SKM-1 (cell line): ENCODE measurements around the gene FAM53B.

ENCODE experiments used
- DNase-seq: peaks from one replicate; lab custom pipeline; 2025; ENCODE audit not compliant: unreplicated experiment; lab: John Stamatoyannopoulos, UW

FAM53B gene

DNA sequence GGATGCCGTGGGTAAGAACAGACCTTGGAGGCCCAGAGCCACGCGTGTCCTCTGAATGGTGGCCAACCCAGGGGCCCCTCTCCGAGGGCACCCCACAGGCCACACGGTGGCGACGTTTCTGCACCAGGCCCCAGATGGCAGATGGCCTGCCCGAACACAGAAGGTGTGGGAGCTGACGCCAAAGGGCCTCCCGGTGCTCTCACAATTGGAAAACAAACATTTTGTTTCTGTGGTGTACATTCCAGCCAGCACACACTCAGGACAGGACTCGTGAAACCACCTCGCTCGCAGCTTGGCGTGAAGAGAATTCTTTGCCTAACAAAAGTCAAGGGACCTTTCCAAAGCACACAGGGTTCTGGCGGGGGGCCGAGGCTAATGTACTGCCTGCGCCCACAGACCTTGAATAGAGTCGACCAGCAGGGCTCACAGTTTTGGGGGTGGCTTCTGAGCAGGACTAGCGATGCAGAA is 112.1 kb downstream of the FAM53B start:
- DNase-seq, result no peak

DNA sequence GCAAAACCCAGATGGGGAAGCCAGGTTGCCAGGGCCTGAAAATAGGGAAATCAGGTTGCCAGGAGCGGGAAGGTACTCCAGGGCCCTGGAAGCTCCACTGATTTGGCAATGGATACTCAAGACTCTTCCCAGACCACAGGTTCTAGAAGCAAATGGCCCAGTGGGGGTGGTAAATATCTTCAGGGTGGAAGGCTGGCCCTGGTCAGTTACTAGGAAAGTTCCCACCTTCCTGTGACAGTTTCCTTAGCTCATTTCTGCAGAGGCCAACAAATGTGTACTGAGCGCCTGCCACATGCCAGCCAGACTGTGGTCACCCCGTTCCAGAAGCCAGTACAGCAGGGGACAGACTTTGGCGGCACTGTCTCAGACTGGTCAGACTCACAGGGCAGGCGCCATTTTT is 113.6 kb downstream of the FAM53B start:
- DNase-seq, result no peak

DNA sequence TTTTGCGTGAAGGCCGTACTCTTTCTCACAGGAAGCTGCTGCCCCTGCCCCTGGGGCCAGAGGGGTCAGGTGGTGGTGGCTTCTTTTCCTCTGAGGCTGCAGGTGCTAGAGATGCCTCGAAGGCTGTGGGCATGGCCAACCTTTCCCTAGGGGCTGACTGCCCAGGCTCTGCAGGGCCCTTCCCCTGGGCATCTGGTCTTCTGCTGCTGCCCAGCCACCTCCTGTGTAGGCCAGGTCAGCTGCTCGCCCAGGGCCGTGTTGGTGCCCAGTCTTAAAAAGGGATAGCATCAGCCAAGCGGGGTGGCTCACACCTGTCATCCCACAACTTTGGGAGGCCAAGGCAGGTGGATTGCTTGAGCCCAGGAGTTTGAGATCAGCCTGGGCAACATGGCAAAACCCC is 114.3 kb downstream of the FAM53B start:
- DNase-seq, result no peak

DNA sequence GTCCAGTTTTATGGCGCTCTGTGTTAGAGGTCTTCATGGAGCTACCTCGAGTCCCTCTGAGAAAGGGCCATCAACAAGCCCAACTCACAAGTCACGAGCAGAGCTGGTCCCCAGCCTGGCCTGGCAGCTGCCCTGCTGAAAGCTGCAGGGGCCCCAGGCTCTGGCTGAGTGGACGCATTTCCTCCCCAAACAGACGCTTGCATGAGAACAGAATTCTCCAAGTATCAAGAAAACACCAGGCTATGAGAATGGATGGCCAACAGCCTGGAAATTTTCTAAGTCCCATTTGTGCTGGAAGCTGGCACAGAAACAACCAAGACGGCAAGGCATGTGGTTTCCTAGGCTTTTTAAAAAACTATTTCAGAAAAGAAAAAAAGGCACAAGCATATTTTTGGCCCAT is 114.8 kb downstream of the FAM53B start:
- DNase-seq, result no peak

DNA sequence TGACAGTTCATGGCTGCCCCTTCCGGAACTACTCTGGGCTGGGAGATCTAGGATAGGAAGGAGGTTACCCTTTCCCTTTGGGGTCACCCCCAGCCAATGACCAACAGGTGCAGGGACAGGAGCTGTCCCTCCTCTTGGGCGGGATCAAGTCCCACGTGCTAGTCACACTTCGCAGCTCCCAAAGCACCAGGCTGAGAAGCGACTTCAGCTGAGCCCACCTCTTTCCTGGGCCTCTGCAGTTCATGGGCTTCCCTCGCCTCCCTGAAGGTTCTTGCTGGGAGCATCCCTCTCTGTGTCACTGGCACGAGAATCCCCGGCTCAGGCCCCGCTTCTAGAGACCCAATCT is 115.5 kb downstream of the FAM53B start:
- DNase-seq, result no peak

DNA sequence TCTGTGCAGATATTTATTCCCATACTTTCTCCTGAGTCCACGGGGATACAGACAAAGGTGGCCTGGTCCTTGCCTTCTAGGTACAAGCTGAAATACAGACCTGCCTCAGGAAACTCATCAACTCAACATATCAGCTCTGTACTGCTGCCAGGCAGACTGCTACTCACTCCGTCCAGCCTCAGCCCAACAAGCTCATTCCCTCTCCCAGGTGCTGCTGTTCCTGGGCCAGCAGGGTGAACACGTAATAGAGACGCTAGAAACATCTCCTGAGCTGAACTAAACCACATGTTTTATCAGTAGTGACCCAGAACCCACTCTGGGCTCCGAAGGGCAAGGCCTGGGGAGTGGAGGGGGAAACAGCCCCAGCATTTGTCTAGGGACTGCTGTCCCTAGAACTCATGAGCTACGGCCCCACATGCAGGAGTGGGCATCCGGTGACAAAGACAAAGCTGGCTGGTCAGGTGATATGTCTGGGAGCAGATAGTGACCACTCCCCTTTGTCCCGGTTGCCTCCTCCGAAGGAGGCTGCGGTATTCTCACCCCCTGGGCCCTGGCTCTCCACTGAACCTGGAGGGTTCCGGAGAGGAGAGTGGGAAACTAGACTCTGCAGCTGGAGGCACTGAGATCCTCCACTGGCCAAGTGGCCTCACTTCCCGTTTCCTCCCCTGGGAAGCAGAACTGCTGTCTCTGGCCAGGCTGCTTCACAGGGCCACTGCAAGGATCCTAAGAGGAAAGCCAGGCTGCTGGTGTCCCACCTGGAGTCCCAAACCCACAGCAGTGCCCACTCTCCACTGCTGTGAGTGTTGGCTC is 116.1 kb downstream of the FAM53B start:
- DNase-seq, result no peak

DNA sequence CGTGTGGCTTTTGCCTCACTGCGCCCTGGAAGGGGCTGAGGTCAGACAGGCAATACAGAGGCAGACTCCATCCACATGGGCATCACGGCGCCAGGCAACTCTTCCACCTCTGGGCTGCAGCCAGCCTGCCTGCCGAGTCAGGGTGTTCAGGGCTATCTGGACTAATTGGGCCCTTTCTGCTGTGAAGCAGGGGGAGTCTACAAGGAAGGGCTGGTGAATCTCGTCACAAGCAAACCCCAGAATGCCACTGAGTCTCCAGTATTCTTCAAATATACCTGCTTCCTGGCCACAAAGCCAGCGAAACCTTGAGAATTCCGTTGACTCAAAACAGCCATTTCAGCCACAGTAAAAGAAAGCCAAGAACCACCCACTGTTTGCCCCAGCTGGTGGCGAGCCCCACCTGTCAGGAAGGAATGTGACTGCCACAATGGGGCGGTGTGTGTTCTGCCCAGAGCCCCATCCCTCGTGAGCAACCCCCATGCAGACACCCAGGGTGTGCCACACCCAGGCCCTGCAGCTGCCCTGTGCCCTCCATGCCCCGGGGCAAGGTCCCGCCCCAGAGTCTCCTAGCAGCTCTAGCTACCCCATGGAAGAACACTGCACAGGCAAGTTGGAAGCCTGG is 117.3 kb downstream of the FAM53B start:
- DNase-seq, result no peak

DNA sequence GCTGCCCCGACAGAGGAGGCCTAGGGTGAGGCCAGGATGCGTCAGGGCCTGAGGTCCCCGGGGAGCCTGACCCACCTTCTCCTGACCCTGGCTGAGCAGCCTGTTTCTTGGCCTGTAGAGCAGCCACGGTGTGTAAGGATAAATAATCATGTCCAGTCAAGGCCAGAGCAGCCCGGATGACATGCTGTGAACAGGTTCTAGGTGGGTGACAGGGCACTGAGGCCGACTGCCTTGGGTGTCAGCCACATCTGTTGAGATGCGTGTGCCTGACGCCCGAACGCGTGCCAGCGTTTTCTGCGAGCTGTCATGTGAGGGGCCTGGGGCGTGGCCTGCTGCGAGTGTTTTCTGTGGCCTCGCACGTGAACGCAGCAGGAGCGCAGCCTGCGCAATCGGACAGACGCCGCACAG is 118.3 kb downstream of the FAM53B start:
- DNase-seq, result no peak

DNA sequence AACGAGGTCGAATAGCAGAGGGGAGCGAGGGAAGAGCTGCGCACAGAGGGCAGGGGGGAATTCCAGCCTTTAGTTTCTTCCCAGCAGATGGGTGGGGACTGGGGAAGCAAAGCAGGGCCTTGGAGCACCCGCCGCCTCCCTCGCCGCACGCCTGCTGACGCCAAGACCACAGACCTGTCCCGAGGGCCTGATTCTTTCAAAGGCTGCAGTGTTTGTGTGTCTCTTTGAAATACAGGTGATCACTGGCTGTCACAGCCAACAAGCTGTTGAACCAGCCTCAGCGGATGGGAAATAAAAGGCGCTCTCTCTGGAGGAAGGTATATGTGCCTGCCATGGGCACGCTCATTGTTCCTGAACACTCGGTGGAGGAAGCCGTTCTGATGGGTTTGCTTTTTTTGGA is 119.3 kb downstream of the FAM53B start:
- no peak for DNase-seq

DNA sequence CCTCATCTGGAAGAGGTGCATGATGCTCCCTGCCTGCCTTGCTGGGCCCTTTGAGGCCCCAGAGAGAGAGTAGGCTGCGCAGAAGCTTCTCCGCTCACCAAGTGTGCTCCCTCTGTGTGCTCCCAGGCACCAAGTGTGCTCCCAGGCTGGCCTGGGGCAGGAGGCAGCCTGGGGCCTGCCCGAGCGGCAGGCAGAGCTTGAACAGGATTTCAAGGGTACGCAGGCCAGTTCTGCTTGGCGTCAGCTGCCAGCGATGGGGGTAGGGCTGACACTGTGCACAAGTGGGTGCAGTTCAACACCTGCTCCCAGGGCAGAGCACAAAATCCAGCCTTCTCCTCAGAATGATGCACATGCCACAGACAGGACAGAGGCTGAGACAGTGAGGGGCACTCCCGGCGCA is 119.7 kb downstream of the FAM53B start:
- DNase-seq, result no peak

DNA sequence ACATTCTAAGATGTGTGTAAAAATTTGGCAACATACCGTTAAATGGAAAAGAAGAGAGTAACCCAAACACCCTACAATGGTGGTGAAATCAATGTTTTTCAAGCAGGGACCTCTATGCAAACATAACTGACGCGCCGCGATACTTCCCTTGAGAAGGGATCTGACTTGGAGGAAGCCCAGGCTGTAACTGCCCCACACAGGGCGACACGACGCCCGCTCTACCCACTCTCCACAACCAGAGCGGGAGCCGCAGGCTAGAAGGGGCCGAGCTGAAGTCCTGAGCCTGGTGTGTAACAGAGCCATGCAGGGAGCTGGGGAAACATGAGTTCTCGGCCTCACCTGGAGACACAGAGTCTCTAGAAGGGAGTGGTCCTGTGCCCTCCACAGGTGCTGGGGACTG is 120.2 kb downstream of the FAM53B start:
- DNase-seq, result no peak

DNA sequence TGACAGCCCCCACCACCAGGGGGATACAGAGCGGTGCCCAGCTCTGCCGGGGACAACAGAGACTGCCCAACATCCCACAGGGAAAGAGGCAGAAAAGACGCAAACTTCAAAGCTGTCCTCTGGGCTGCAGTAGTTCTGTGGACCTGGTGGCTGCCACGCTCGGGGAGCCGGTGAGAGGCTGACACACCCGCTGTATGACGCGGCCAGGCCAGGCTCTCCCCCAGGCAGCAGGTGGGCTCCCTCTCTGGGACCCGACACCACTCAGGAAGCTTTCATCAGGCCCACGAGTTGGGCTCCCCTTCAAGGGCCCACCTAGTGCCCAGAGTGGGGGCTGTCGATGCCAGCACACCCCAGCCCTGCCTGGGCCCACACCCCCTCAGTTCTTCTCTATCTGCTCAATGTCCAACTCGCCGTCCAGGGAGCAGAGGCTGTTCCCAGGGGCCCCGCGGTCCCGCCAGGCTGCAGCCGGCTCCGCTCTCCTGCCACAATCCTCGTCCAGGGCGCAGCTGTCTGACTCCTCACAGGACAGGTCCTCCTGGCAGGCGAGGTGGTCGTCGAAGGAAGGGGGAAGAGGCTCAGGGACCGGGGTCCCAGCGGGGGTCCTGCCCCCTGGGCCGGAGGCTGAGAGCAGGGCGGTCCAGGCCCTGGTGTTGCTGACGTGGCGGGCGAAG is 121.2 kb downstream of the FAM53B start:
- DNase-seq, result no peak

DNA sequence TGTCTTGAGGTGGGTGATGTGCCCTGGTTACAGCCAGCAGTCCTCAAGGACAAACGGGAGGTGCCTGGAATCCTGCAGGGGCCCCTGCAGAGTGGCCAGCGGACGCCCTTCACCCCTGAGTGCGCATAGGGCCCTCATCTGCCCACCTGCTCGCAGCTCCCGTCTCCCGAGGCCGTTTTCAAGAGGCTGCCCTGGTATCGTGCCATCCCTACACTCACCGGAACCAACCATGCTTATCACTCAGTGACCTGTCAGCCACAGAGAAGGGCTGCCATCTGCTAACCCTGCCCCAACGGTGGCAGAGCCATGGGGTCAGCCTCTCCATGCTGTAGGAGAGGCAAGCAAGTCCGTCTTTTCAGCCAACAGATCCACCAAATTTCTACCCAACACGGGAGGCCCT is 122.0 kb downstream of the FAM53B start:
- no peak for DNase-seq

DNA sequence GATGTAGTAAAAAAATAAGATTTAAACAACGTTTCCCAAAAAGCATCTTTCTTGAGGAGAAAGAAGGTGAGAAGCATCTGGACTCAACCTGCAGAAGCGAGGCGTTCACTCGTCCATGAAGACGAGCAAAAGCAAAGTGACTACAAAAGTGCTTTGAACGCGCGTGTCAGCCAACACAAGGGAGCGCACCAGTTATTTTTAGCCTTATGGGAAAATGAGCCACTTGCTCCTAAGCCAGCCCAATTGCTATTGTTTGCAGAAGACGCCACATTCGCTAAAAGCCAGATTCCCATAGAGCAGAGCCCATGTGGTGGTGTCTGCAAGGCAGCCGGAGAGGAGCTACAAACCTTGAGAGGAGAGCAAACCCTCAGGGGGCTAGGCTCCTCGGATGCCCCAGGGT is 122.5 kb downstream of the FAM53B start:
- DNase-seq, result no peak

DNA sequence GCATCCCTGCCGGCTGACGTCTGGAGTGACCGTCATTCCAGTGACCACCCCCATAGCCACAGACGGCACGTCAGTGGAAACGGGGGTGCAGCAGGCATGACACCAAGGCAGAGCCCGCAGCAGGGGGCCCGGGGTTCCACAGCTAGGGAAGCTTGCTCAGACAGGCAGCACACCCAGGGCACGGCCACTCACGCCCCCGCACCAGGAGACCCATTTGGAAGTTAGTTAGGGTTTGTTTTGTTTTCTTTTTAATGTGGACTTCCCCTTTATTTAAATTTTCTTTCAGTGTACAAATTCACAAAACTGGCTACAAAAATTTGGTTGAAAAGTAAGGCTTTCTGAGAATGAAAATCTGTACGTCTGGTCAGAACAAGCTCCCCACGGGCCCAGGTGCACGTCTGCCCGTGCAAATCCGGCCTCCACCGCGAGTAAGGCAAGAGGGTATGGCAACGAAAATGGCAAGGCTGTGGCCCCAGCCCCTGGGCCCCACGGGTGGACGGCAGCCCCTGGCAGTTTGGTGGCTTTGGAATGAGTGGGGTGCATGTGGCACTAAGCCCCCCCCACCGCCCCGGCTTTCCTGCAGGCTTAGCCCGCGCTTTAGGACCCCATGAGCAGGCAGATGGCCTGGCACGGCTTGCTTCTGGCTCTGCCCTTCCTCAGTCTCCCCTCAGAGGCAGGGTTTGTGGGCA is 124.2 kb downstream of the FAM53B start:
- no peak for DNase-seq

DNA sequence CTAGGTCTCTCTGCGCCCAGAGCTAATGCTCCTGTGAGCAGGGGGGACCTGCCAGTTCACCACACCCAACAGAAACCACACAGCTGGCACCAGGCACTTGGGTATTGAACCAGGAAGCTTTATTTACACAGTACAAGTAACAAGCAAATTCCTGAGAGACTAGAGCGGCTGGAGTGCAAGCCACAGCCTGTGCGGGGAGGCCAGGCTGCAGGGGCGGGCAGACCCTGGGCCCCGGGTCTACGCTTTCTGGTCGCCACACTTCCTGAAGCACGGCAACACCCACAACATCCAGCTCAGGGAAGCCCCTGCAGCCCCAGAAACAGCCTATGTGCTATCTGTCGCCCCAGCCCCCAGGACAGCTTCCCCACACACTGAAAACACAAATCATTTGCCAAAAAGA is 125.0 kb downstream of the FAM53B start:
- no peak for DNase-seq

DNA sequence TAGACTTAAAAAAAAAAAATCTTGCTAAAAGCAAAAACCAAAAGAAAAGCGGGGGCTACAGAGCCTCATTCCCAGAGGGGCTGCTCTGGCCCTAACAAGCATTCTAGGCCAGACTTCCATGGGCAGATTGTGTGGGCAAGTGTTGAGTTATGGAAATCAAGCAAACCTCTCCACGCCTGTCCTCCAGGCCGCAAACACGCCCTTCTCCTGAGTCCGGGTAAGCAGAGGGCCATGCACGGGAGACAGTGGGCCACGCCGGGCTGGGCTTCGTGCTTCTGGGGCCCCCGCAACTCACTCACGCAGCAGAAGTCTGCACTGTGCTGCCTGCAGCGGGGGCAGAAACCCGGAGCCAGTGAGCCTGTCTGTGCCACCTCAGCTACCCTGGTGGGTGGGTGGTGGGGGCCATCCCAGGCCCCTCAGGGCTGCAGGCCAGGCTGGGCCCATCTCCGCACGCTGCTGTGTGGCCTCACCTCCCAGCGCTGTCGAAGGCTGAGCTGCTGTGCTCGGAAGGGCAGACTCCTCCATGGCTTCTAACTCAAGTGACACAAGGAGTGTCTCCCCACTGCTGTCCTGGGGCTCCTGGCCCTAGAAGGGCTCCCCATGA is 125.6 kb downstream of the FAM53B start:
- no peak for DNase-seq

DNA sequence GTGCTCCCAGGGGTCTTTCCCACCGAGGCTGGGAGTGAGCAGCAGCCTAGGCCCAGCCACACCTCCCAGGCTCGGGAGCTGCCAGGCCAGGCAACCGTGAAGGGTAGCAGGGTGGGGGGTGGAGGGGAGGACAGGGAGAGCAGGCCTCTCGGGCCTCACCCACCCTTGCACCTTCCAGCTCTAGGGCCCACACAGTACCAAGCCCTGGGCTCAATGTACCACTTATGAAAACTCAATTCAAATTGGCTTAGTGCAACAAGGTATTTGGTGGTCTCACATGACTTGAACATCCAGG is 127.4 kb downstream of the FAM53B start:
- DNase-seq, result no peak

DNA sequence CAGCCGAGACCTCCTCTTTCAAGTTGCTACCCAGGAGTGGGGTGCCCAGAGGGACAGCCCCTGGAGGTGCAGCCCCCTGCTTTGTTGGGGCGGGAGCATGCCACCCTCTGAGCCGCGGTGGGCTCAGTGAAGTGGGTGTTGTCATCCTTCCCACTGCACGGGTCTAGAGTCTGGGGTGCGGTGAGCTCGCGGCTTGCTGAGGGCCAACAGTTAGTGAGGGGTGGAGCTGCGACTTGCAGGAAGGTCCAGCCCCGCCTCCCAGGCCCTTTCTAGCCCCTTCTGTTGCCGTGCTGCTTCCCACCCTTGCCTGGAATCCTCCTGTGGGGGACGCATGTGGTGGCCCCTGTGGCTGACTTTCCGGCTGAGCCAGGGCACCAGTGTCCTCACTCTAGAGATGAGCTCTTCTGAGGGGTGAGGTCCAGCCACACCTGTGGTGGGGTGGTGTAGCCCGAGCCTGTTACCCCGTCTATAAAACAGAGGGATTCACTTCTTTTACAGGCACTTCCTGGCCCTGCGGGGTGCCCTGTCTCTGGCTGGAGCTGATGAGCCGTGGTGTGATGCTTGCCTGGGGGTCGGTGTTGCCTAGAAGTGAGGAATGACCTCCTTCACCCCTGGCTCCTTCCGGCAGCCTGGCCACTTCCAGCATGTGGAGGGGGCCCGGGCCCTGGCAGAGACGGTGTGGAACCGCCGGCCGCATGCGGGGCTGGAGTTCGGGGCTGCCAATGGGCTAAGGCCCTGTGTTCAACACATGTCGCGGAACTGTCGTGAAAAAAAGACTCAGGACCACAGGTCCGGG is 127.9 kb downstream of the FAM53B start:
- DNase-seq, result no peak

DNA sequence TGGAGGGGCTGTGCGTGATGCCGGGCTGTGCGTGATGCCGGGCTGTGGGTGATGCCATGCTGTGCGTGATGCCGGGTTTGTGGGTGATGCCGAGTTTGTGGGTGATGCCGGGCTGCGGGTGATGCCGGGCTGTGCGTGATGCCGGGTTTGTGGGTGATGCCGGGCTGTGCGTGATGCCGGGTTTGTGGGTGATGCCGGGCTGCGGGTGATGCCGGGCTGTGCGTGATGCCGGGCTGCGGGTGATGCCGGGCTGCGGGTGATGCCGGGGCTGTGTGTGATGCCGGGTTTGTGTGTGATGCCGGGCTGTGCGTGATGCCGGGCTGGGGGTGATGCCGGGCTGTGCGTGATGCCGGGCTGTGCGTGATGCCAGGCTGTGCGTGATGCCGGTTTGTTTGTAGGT is 128.9 kb downstream of the FAM53B start:
- no peak for DNase-seq
